HepG2 (cell line): ENCODE data around the gene MTRF1. TPM values are rescaled to one million over a fixed set of nuclear protein-coding genes. Genes with fewer than 3 reads are reported as not detected.

Source experiments
- FIP1L1 ChIP-seq: fragments of 200-400 bp; formaldehyde crosslinking; IDR thresholded peaks from 2 replicates; pipeline ENCODE4 v1.6.1; 2018; ENCODE audit warnings: low read depth, mild to moderate bottlenecking, low read length, moderate library complexity, borderline replicate concordance; ENCODE audit not compliant: insufficient read depth
- PHF21A ChIP-seq: sonication (generic); formaldehyde crosslinking; IDR thresholded peaks from 2 replicates; pipeline ENCODE4 v1.5.0; 2020; ENCODE audit warnings: mild to moderate bottlenecking, missing genetic modification reagents
- RAD51 ChIP-seq: fragments of 450-650 bp; IDR thresholded peaks from 2 replicates; pipeline ENCODE4 v1.6.1; 2016; ENCODE audit warnings: borderline replicate concordance
- RARA ChIP-seq: IDR thresholded peaks from 2 replicates; pipeline ENCODE4 v1.6.1; 2016; ENCODE audit warnings: missing genetic modification reagents, missing compliant biosample characterization
- SKI ChIP-seq: fragments of 450-650 bp; IDR thresholded peaks from one replicate; pipeline ENCODE4 v1.6.1; 2018; ENCODE audit warnings: mild to moderate bottlenecking; ENCODE audit not compliant: partially characterized antibody
- SMAD3 ChIP-seq: sonication (generic); formaldehyde crosslinking; IDR thresholded peaks from 2 replicates; pipeline ENCODE4 v1.4.0; 2020; ENCODE audit warnings: missing genetic modification reagents
- ZNF614 ChIP-seq: IDR thresholded peaks from 2 replicates; pipeline ENCODE4 v1.6.1; 2018; ENCODE audit warnings: missing biosample characterization, missing genetic modification reagents, inconsistent platforms, borderline replicate concordance
- polyA plus RNA-seq, 8 experiments: library from polyadenylated mRNA; depleted of rRNA in 3 of 8; stranded (reverse) in 7 of 8; unstranded in 1 of 8; fragments of >200 nt; fragmentation: Illumina TruSeq in 4 of 8; extraction: Trizol in 4 of 8; gene quantifications; 2 replicates each; pipeline versions ENCODE4 v1.2.1 to v1.2.3, GENCODE V29; 2011 to 2016; ENCODE audit warnings: low read depth in 4 of 8, missing spikeins in 1 of 8, mixed read lengths in 1 of 8; ENCODE audit not compliant: insufficient read depth in 1 of 8
- total RNA-seq, 5 experiments: library from RNA; depleted of rRNA; stranded (reverse); fragments of >200 nt; fragmentation: Illumina TruSeq; extraction: Trizol; gene quantifications; 2 replicates each; pipeline ENCODE4 v1.2.3, GENCODE V29; 2016; ENCODE audit warnings: low read depth in 1 of 5
- TF ChIP-seq, protein P1 (sequence below): sonication (generic); formaldehyde crosslinking; conservative IDR thresholded peaks from 2 replicates; pipeline ENCODE4 v1.4.0; 2020; ENCODE audit warnings: mild to moderate bottlenecking, missing genetic modification reagents, moderate library complexity
- TF ChIP-seq, protein P2 (sequence below): IDR thresholded peaks from 2 replicates; pipeline ENCODE4 v1.6.1; 2016; ENCODE audit warnings: low read depth, control low read depth

MTRF1 gene
- total and polyA plus RNA-seq, 2 of the 13 experiments (the other 11 are each of a cell fraction or from before 2014, with no cell fraction given) = 21.6 to 27.2 TPM

GRCh38 chr13:41196011-41196410 is 67.4 kb downstream of the MTRF1 start (continued):
- TF ChIP-seq FIP1L1 (no peak), ZNF614 (CRISPR knock-in tag) (no peak), PHF21A (CRISPR knock-in tag) (no peak), RARA (CRISPR knock-in tag) (no peak), SMAD3 (CRISPR knock-in tag) (no peak), SKI (no peak), RAD51 (no peak)
- TF ChIP-seq, protein P1, sequence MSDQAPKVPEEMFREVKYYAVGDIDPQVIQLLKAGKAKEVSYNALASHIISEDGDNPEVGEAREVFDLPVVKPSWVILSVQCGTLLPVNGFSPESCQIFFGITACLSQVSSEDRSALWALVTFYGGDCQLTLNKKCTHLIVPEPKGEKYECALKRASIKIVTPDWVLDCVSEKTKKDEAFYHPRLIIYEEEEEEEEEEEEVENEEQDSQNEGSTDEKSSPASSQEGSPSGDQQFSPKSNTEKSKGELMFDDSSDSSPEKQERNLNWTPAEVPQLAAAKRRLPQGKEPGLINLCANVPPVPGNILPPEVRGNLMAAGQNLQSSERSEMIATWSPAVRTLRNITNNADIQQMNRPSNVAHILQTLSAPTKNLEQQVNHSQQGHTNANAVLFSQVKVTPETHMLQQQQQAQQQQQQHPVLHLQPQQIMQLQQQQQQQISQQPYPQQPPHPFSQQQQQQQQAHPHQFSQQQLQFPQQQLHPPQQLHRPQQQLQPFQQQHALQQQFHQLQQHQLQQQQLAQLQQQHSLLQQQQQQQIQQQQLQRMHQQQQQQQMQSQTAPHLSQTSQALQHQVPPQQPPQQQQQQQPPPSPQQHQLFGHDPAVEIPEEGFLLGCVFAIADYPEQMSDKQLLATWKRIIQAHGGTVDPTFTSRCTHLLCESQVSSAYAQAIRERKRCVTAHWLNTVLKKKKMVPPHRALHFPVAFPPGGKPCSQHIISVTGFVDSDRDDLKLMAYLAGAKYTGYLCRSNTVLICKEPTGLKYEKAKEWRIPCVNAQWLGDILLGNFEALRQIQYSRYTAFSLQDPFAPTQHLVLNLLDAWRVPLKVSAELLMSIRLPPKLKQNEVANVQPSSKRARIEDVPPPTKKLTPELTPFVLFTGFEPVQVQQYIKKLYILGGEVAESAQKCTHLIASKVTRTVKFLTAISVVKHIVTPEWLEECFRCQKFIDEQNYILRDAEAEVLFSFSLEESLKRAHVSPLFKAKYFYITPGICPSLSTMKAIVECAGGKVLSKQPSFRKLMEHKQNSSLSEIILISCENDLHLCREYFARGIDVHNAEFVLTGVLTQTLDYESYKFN (CRISPR knock-in tag) = no peak
- TF ChIP-seq, protein P2, sequence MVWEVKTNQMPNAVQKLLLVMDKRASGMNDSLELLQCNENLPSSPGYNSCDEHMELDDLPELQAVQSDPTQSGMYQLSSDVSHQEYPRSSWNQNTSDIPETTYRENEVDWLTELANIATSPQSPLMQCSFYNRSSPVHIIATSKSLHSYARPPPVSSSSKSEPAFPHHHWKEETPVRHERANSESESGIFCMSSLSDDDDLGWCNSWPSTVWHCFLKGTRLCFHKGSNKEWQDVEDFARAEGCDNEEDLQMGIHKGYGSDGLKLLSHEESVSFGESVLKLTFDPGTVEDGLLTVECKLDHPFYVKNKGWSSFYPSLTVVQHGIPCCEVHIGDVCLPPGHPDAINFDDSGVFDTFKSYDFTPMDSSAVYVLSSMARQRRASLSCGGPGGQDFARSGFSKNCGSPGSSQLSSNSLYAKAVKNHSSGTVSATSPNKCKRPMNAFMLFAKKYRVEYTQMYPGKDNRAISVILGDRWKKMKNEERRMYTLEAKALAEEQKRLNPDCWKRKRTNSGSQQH (CRISPR knock-in tag) = no peak
